Measurements from ENCODE around the gene SLC11A1.

The SLC11A1 gene

GRCh38 chr2:218394298-218395089, 12.4 kb downstream of the SLC11A1 start:
- peaks cover 27% of the 10 kb centered on the region for H3K4me1 Mint-ChIP-seq (ENCODE audit: low read depth)
- H3K9me3 Mint-ChIP-seq: no peaks in the 10 kb centered on the region
- peaks cover 6% of the 10 kb centered on the region for H3K27me3 Mint-ChIP-seq (ENCODE audit: low read depth)
- H3K27ac Mint-ChIP-seq: peak overlapping the region; percentile 43
- no peak overlapping the region for H3K4me3 Mint-ChIP-seq
- no peaks in the 10 kb centered on the region for H3K36me3 Mint-ChIP-seq (ENCODE audit: low read depth)

- H3K36me3 Mint-ChIP-seq (ENCODE audit: low read depth): no peaks in the 10 kb centered on the region
- H3K27ac Mint-ChIP-seq: peak overlapping the region; percentile 43
- H3K9me3 Mint-ChIP-seq: no peaks in the 10 kb centered on the region
- peaks cover 27% of the 10 kb centered on the region for H3K4me1 Mint-ChIP-seq (ENCODE audit: low read depth)
- peaks cover 6% of the 10 kb centered on the region for H3K27me3 Mint-ChIP-seq (ENCODE audit: low read depth)
- H3K4me3 Mint-ChIP-seq: no peak overlapping the region
These were observed 13.0 kb downstream of the SLC11A1 start for GRCh38 chr2:218395090-218395444.

GRCh38 chr2:218395456-218395825, 13.4 kb downstream of the SLC11A1 start:
- peaks cover 1% of the 10 kb centered on the region for H3K36me3 Mint-ChIP-seq (ENCODE audit: low read depth)
- H3K27me3 Mint-ChIP-seq (ENCODE audit: low read depth): peaks cover 6% of the 10 kb centered on the region
- H3K4me3 Mint-ChIP-seq: peak overlapping the region; percentile 81
- peaks cover 27% of the 10 kb centered on the region for H3K4me1 Mint-ChIP-seq (ENCODE audit: low read depth)
- peak overlapping the region; percentile 83 for H3K27ac Mint-ChIP-seq
- H3K9me3 Mint-ChIP-seq: no peaks in the 10 kb centered on the region

- peaks cover 27% of the 10 kb centered on the region for H3K4me1 Mint-ChIP-seq (ENCODE audit: low read depth)
- H3K36me3 Mint-ChIP-seq (ENCODE audit: low read depth): peaks cover 2% of the 10 kb centered on the region
- H3K27me3 Mint-ChIP-seq (ENCODE audit: low read depth): peaks cover 6% of the 10 kb centered on the region
- peak overlapping the region; percentile 98 for H3K27ac Mint-ChIP-seq
- H3K9me3 Mint-ChIP-seq: no peaks in the 10 kb centered on the region
- peak overlapping the region; percentile 90 for H3K4me3 Mint-ChIP-seq
These were observed 14.0 kb downstream of the SLC11A1 start for GRCh38 chr2:218395826-218396687.

- peaks cover 27% of the 10 kb centered on the region for H3K4me1 Mint-ChIP-seq (ENCODE audit: low read depth)
These were observed 14.8 kb downstream of the SLC11A1 start for GRCh38 chr2:218396688-218397462.

GRCh38 chr2:218397463-218397819, 15.4 kb downstream of the SLC11A1 start:
- H3K9me3 Mint-ChIP-seq: no peaks in the 10 kb centered on the region
- peaks cover 5% of the 10 kb centered on the region for H3K36me3 Mint-ChIP-seq (ENCODE audit: low read depth)

More at GRCh38 chr2:218396688-218397462, 14.8 kb downstream of the SLC11A1 start:
- peaks cover 5% of the 10 kb centered on the region for H3K36me3 Mint-ChIP-seq (ENCODE audit: low read depth)
- H3K4me3 Mint-ChIP-seq: peak overlapping the region; percentile 90
- H3K27me3 Mint-ChIP-seq (ENCODE audit: low read depth): peaks cover 6% of the 10 kb centered on the region
- peak overlapping the region; percentile 98 for H3K27ac Mint-ChIP-seq
- no peaks in the 10 kb centered on the region for H3K9me3 Mint-ChIP-seq

GRCh38 chr2:218397820-218398436, 15.9 kb downstream of the SLC11A1 start:
- Mint-ChIP-seq H3K27me3 (ENCODE audit: low read depth) (no peaks in the 10 kb centered on the region), H3K9me3 (no peaks in the 10 kb centered on the region)

More at GRCh38 chr2:218397463-218397819, 15.4 kb downstream of the SLC11A1 start:
- H3K27ac Mint-ChIP-seq: peak overlapping the region; percentile 98
- H3K4me3 Mint-ChIP-seq: peak overlapping the region; percentile 90
- H3K4me1 Mint-ChIP-seq (ENCODE audit: low read depth): peaks cover 27% of the 10 kb centered on the region
- H3K27me3 Mint-ChIP-seq (ENCODE audit: low read depth): peaks cover 3% of the 10 kb centered on the region

GRCh38 chr2:218398437-218399390, 16.6 kb downstream of the SLC11A1 start:
- Mint-ChIP-seq H3K9me3 (no peaks in the 10 kb centered on the region), H3K4me1 (ENCODE audit: low read depth) (peaks cover 31% of the 10 kb centered on the region), H3K4me3 (peak overlapping the region; percentile 90), H3K36me3 (ENCODE audit: low read depth) (peaks cover 11% of the 10 kb centered on the region), H3K27ac (peak overlapping the region; percentile 98), H3K27me3 (ENCODE audit: low read depth) (no peaks in the 10 kb centered on the region)

More at GRCh38 chr2:218397820-218398436, 15.9 kb downstream of the SLC11A1 start:
- Mint-ChIP-seq H3K27ac (peak overlapping the region; percentile 98), H3K4me1 (ENCODE audit: low read depth) (peaks cover 27% of the 10 kb centered on the region), H3K4me3 (peak overlapping the region; percentile 90), H3K36me3 (ENCODE audit: low read depth) (peaks cover 5% of the 10 kb centered on the region)

GRCh38 chr2:218399391-218400166, 17.5 kb downstream of the SLC11A1 start, which contains the start of gene CTDSP1:
CTDSP1 (plus strand) TSS chr2:218399868; CDS start chr2:218400091, 223 bp downstream.
- H3K4me1 Mint-ChIP-seq (ENCODE audit: low read depth): peaks cover 28% of the 10 kb centered on the region
- peaks cover 16% of the 10 kb centered on the region for H3K36me3 Mint-ChIP-seq (ENCODE audit: low read depth)
- H3K9me3 Mint-ChIP-seq: no peaks in the 10 kb centered on the region
- H3K4me3 Mint-ChIP-seq: peak within 1 kb of the TSS; percentile 94
- H3K27me3 Mint-ChIP-seq (ENCODE audit: low read depth): no peaks in the 10 kb centered on the region
- H3K27ac Mint-ChIP-seq: peak within 1 kb of the TSS; percentile 88

- peak overlapping the region; percentile 94 for H3K4me3 Mint-ChIP-seq
- peaks cover 26% of the 10 kb centered on the region for H3K4me1 Mint-ChIP-seq (ENCODE audit: low read depth)
- no peaks in the 10 kb centered on the region for H3K27me3 Mint-ChIP-seq (ENCODE audit: low read depth)
- H3K36me3 Mint-ChIP-seq (ENCODE audit: low read depth): peaks cover 22% of the 10 kb centered on the region
- H3K9me3 Mint-ChIP-seq: no peaks in the 10 kb centered on the region
- peak overlapping the region; percentile 88 for H3K27ac Mint-ChIP-seq
These were observed 18.3 kb downstream of the SLC11A1 start for GRCh38 chr2:218400167-218400929.

- H3K4me3 Mint-ChIP-seq: peak overlapping the region; percentile 66
- no peaks in the 10 kb centered on the region for H3K9me3 Mint-ChIP-seq
- H3K36me3 Mint-ChIP-seq (ENCODE audit: low read depth): peaks cover 22% of the 10 kb centered on the region
- no peaks in the 10 kb centered on the region for H3K27me3 Mint-ChIP-seq (ENCODE audit: low read depth)
- peaks cover 28% of the 10 kb centered on the region for H3K4me1 Mint-ChIP-seq (ENCODE audit: low read depth)
- peak overlapping the region; percentile 41 for H3K27ac Mint-ChIP-seq
These were observed 19.1 kb downstream of the SLC11A1 start for GRCh38 chr2:218400930-218401881.

Measured in T-helper 1 cell treated with Interleukin-12 subunit alpha and Interleukin-12 subunit beta and Interleukin-4 antibody, amounts not matched to agents 30 μg/mL and 1 μg/mL, for 36 hours (primary cell).